Activated naive CD8-positive, alpha-beta T cell (primary cell): ENCODE results near the gene KLHDC8B.

ENCODE experiments used
- H3K27ac Mint-ChIP-seq: one replicate; pipeline ENCODE4 v1.8.0; 2021; ENCODE audit warnings: mixed read lengths
- H3K27me3 Mint-ChIP-seq: one replicate; pipeline ENCODE4 v1.8.0; 2021; ENCODE audit warnings: mixed read lengths
- H3K36me3 Mint-ChIP-seq: one replicate; pipeline ENCODE4 v1.8.0; 2021; ENCODE audit warnings: mixed read lengths
- H3K4me1 Mint-ChIP-seq: one replicate; pipeline ENCODE4 v1.8.0; 2021; ENCODE audit warnings: low read depth, mixed read lengths
- H3K4me3 Mint-ChIP-seq: one replicate; pipeline ENCODE4 v1.8.0; 2021; ENCODE audit warnings: mild to moderate bottlenecking, mixed read lengths
- H3K9me3 Mint-ChIP-seq: one replicate; pipeline ENCODE4 v1.8.0; 2021; ENCODE audit warnings: low read depth, mixed read lengths

Gene KLHDC8B

DNA sequence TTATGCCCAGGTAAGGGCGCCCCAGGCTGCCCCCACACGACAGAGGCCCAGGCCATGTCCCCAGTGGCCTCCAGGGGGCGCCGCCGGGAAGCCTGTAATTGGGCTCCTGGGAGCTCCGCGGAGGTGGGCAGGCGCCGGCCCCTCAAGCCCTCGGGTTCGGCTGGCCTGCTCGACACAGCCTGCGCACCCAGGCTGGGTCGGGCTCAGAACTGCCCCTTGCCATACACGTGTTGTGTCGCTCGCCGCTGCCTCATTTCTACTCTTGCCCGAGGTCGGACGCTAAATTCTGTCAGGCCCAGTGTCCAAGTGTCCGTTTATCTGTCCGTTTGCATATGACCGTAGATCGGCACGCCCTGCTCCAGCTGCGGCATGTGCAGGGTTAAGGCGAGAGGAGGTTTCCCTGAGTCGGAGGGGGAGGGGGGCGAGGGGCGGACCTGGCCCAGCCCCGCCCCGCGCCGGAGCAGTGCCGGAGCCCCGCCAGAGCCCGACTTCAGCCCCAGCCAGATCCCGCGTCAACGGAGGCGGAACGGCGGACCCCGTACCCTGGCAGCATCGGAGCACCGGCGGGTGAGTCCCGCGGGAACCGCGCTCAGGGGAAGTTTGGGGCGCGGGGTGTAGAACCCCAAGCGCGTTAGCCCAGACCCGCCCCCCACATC is at the start of gene KLHDC8B:
TSS of gene KLHDC8B (plus strand) at position 480 of the 656 bp plus-strand sequence. CDS start 1,172 bp downstream, outside the sequence.
- Mint-ChIP-seq H3K36me3 (no peaks in the 10 kb centered on the region), H3K27me3 (no peaks in the 10 kb centered on the region), H3K4me1 (peaks cover 20% of the 10 kb centered on the region), H3K27ac (peak within 1 kb of the TSS; percentile 84), H3K9me3 (no peaks in the 10 kb centered on the region), H3K4me3 (peak within 1 kb of the TSS; percentile 89)

DNA sequence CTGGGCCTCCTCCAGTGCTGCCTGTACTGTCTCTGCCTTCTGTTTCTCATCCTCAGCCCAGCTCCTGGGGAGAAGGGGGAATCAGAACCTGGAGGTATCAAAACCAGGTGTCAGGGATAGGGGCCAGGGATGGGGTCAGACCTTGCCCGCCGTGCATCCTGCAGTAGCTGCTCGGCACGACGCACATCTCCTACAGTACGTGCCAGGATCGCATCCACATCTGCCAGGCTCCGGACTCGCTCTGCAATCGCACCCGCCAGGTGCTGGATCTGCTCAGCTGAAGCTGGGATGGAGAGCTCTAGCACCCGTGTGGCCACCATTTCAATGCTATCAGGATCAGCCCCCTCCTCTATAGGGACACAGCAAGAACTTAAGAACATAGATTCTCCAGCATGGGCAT is 49.4 kb upstream of the KLHDC8B start:
- no peaks in the 10 kb centered on the region for H3K9me3 Mint-ChIP-seq
- H3K4me3 Mint-ChIP-seq: peak overlapping the region; percentile 59
- no peaks in the 10 kb centered on the region for H3K36me3 Mint-ChIP-seq
- H3K27me3 Mint-ChIP-seq: no peaks in the 10 kb centered on the region
- H3K27ac Mint-ChIP-seq: peak overlapping the region; percentile 87
- H3K4me1 Mint-ChIP-seq: peaks cover 19% of the 10 kb centered on the region

DNA sequence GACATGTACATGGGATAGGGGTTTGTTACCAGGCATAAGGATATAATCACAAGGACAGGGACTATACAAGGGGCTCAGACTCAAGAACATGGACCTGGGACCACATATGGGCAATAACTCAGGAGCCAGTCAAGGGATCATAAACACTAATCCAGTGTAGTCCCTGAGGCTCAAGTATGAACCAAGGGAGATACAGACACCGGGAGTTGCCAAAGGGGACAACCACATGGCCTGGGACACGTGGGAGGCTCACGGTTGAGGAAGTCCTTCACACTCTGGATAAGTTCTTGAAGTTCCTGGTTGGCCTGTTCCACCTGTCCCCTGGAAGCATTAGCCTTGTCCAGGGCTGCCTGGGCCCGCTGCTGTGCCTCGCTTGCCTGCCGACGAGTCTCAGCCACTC is 48.9 kb upstream of the KLHDC8B start:
- Mint-ChIP-seq H3K4me3 (peak overlapping the region; percentile 59), H3K9me3 (no peaks in the 10 kb centered on the region), H3K36me3 (no peaks in the 10 kb centered on the region), H3K4me1 (peaks cover 17% of the 10 kb centered on the region), H3K27ac (peak overlapping the region; percentile 87), H3K27me3 (no peaks in the 10 kb centered on the region)

DNA sequence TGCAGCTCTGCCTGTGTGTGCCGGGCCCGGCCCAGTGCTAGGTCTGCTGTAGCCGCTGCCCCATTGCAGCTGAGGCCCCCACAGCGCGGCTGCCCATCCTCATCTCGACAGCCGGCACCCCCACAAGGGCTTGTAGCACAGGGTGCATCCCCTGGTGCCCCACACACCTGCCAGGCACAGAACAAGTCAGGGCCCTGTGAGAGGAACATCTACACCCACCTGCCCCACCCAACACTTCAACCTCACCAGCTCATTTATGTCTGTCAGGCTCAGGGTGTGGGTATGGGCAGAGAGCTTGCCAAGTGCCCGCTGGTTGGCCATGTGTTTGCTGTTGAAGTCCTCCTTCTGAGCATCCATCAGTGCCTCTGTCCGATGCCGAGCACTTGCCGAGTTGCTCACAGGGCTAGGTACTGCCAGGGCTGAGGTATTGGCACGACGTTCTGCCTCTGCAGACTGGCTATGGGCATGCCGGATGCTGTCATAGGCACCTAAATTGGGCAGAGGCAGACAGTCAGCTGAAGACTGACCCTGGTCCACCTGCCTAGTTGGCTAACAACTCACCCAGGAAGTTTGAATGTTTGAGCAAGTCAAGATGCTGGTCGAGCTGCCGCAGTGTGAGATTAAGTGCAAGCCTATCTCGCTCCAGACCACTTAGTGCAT is 48.4 kb upstream of the KLHDC8B start:
- Mint-ChIP-seq H3K4me3 (no peak overlapping the region), H3K4me1 (peaks cover 12% of the 10 kb centered on the region), H3K27ac (no peak overlapping the region), H3K27me3 (no peaks in the 10 kb centered on the region), H3K36me3 (no peaks in the 10 kb centered on the region), H3K9me3 (no peaks in the 10 kb centered on the region)

DNA sequence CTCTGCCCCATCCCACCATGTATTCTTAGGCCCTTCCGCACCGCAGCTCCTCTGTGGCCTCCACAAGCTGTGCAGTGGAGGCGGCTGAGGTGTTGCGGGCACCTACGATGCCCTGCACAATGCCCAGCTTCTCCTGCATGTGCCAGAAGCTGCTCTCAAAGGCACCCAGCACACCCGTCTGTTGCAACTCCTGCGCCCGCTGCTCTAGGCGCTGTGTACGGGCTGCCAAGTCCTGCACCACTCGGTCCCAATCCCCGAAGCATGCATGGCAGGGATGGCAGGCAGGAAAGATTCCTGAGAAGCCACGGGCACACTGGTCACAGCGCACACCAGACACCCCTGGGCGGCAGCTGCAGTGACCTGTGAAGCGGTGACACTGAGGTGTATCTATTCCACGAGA is 47.7 kb upstream of the KLHDC8B start:
- no peaks in the 10 kb centered on the region for H3K36me3 Mint-ChIP-seq
- H3K4me3 Mint-ChIP-seq: no peak overlapping the region
- no peak overlapping the region for H3K27ac Mint-ChIP-seq
- H3K27me3 Mint-ChIP-seq: no peaks in the 10 kb centered on the region
- H3K9me3 Mint-ChIP-seq: no peaks in the 10 kb centered on the region
- peaks cover 11% of the 10 kb centered on the region for H3K4me1 Mint-ChIP-seq

DNA sequence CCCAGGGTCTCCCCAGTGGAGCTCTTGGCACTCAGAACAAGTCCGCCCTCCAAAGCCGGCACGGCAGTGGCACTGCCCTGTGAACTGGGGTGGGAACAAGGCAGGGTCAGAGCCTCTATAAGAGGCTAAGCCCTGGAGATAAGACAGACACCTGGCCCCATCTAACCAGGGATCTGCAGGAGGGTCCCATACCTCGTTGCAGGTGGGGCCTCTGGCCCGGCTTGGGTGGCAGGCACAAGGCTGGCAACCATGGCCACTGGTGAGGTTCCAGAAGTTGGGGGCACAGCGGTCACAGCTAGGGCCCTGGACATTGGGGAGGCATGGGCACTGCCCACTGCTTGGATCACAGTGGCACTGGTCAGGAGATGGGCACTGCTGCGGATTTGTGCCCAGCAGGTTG is 47.2 kb upstream of the KLHDC8B start:
- H3K4me3 Mint-ChIP-seq: no peak overlapping the region
- no peaks in the 10 kb centered on the region for H3K27me3 Mint-ChIP-seq
- H3K4me1 Mint-ChIP-seq: peaks cover 8% of the 10 kb centered on the region
- no peaks in the 10 kb centered on the region for H3K9me3 Mint-ChIP-seq
- H3K27ac Mint-ChIP-seq: no peak overlapping the region
- H3K36me3 Mint-ChIP-seq: no peaks in the 10 kb centered on the region

DNA sequence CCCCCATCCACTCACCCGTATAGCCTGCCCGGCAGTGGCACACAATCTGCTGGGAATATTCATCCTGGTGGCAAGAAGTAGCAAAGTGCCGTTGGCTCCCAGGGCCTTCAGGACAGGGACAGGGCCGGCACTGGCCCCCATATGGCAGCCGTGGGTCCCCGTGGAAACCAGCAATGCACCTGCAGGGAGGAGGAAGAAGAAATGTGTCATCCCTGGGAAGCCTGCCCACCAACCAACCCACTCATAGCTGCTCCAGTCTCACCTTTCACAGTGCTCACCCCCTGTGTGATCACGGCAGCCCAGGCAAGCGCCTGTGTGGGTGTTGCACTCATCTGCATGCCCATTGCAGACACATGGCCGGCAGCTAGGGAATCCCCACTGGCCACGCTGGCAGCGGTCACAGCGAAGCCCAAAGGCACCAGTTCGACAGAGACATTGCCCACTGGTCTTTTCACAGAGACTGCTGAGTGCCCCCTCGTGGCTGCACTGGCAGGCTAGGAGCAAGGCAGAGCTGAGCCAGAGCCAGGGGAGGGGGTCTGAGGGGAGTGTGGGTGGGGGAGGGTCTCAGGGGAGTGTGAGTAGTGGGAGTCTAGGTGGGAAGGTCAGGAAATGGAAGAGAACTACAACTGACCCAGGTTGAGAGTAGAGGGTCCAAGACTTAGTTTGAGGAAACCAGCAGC is 46.3 kb upstream of the KLHDC8B start:
- Mint-ChIP-seq H3K27ac (no peak overlapping the region), H3K27me3 (no peaks in the 10 kb centered on the region), H3K4me3 (no peak overlapping the region), H3K9me3 (no peaks in the 10 kb centered on the region), H3K4me1 (peaks cover 2% of the 10 kb centered on the region), H3K36me3 (no peaks in the 10 kb centered on the region)

DNA sequence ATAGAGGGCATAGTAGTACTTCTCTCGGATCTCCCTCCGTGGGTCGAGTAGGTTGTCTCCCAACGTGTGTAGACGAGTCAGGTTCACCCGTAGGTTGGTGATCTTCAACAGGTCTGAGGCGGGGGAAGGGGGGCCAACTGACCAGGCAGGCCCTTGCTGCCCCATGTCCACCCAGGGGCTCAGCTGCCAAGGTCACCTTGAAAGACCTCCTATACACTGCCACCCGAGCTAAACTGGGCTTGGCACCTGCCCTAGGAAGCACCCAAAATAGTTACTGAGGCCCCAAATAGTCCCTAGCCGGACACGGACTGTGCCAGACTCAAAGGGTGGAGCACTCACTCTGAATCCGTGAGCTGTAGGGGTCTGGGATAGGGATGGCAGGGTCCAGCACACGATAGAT is 40.4 kb upstream of the KLHDC8B start:
- Mint-ChIP-seq H3K4me1 (peaks cover 2% of the 10 kb centered on the region), H3K27me3 (peaks cover 10% of the 10 kb centered on the region), H3K4me3 (no peak overlapping the region), H3K27ac (no peak overlapping the region), H3K9me3 (no peaks in the 10 kb centered on the region), H3K36me3 (no peaks in the 10 kb centered on the region)

DNA sequence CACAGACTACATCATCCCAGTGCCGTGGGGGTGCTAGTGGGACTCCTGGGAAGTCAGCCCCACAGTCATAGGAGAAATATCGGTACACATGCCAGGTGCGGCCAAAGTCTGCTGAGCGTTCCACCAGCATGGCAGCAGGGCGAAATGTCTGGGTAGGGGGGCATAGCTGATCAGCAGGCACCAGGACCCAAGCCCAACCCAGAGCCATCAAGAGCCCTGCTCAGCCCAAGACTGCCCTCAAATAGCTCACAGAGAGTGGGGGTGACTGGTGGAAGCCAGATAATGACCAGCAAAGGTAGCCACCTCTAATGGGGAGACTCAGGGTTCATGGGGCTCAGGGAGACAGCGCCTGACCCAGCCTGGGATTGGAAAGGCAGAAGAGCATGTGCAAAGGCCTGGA is 39.8 kb upstream of the KLHDC8B start:
- Mint-ChIP-seq H3K36me3 (no peaks in the 10 kb centered on the region), H3K27me3 (peaks cover 10% of the 10 kb centered on the region), H3K27ac (no peak overlapping the region), H3K4me1 (peaks cover 2% of the 10 kb centered on the region), H3K9me3 (no peaks in the 10 kb centered on the region), H3K4me3 (no peak overlapping the region)

DNA sequence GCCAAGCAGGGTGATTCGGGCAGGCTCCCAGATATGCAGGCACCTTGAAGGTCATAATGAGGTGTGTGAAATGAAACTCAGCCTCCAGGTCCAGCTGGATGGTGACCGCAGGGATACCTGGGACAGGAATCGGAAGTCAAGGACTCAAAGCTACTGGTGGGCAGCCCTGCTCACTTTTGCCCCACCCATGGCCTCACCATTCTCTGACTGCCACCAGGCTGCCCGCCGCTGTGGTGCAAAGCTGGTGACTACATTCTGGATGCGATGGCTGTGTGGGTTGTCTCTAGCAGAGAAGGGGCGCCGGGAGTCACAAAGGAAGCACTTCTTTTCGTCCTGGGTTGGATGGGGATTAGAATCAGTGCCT is 39.3 kb upstream of the KLHDC8B start:
- peaks cover 2% of the 10 kb centered on the region for H3K4me1 Mint-ChIP-seq
- H3K27ac Mint-ChIP-seq: no peak overlapping the region
- peaks cover 10% of the 10 kb centered on the region for H3K27me3 Mint-ChIP-seq
- no peaks in the 10 kb centered on the region for H3K36me3 Mint-ChIP-seq
- H3K4me3 Mint-ChIP-seq: no peak overlapping the region
- no peaks in the 10 kb centered on the region for H3K9me3 Mint-ChIP-seq

DNA sequence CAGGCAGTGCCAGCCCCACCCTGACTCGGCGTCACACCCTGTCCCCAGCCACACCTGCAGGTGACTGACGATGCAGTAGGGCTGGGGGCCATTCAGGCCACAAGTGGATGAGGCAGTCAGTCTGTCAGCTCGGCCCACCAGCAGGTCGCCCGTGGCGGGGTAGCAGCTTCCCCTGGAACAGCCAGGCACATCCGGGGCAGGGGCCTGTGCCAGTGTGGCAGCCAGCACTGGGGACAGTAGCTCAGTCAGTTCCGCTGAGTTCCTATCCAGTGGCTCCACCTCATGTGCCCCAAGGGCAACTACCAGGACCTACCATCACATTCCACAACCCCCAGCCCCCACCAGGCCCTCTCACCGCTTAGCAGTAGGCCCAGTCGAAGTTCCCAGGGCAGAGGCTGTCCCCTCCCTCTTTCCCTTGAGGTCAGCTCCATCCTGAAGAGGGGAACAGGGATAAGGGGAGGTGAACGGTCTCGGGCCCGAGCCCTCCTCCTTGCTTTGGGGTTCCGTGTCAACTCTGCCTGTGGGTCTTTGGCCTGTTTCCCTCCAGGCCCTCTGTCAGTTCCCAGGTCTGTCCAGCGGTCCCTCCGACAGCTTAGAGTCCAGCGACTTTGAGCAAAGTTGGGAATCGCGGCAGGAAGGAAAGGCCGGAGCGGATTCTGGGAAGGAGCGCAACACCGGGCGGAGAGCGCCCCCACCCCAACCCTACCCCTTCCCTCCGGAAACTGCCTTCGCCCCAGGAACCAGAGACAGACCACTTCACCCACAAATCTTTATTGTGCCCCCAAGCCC is 38.8 kb upstream of the KLHDC8B start, which contains the start of gene LAMB2:
TSS of gene LAMB2 (minus strand) at position 614 of the 789 bp plus-strand sequence. CDS start at position 431, 183 bp downstream.
- Mint-ChIP-seq H3K4me1 (peaks cover 2% of the 10 kb centered on the region), H3K27ac (no peak within 1 kb of the TSS), H3K9me3 (no peaks in the 10 kb centered on the region), H3K4me3 (peak within 1 kb of the TSS; percentile 13), H3K27me3 (peaks cover 11% of the 10 kb centered on the region), H3K36me3 (no peaks in the 10 kb centered on the region)

DNA sequence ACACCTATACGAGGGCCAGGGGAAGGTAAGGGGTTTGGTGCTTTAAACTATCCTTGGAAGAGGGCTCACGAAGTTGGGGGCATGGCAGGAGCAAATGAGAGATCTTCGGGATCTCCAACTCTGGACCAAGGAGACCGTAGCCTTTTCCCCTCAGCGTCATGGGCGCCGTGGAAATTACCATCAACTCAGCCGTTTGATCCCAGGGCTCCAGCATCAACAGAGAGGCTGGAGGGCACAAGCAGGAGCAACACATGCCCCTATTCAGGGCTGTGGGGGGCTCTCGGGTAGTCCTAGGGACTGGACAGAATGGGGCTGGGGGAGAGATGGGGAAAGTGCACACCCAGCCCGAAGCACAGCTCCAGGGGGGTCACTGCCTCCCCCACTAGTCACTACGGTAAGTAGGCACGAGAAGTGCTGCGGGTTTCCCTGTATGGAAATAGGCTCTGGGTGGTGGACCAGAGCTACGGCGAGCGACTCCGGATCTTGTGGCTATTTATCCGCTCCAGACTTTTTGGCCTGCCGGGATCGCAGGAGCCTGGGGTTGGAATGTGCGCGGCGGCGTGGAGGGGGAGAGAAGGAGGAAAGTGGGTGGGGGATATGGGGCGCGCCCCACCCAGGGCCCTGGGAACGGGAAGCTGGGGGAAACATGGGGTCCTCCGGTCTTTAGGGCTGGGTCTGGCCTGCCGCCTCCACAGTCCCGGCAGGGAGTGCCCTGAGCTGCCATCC is 38.0 kb upstream of the KLHDC8B start:
- Mint-ChIP-seq H3K27me3 (peaks cover 12% of the 10 kb centered on the region), H3K4me3 (peak overlapping the region; percentile 13), H3K9me3 (no peaks in the 10 kb centered on the region), H3K4me1 (peaks cover 2% of the 10 kb centered on the region), H3K36me3 (no peaks in the 10 kb centered on the region), H3K27ac (no peak overlapping the region)

DNA sequence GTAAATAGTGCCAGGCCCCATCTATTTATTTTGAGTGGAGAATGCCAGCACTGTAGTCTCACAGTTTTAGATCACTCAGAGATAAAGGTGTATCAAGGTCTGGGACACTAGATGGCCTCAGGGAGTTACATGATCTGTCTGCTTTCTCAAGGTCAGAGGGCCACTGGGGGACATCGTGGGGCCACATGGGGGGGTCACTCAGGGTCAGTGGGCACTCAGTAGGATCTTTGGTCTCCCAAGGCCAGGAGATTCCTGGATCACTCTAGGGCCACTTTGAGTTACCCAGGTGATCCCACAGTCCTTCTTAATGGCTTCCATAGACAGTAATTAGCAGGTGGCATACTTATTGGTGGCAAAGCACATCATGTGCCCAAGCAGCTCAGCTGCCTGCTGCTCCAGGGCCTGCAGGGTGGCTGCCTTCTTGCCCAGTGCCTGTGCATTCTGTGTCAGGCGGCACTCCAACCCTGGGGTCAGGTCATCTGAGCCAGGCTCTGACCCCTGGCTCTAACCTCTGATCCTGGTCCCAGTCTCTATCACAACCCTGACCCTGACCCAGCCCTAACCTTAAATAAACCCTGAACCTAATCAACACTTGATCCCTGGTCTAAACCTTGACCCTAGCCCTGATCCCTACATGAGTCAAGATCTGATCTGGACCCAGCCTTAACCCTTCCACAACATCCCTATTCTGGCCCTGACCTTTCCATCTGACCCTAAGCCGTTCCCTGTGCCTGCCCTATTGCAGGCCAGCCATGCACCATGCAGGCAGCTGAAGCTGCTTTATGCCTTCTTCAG is 36.7 kb upstream of the KLHDC8B start:
- no peaks in the 10 kb centered on the region for H3K9me3 Mint-ChIP-seq
- no peaks in the 10 kb centered on the region for H3K36me3 Mint-ChIP-seq
- H3K27me3 Mint-ChIP-seq: peaks cover 12% of the 10 kb centered on the region
- peaks cover 2% of the 10 kb centered on the region for H3K4me1 Mint-ChIP-seq
- H3K27ac Mint-ChIP-seq: no peak overlapping the region
- H3K4me3 Mint-ChIP-seq: no peak overlapping the region

DNA sequence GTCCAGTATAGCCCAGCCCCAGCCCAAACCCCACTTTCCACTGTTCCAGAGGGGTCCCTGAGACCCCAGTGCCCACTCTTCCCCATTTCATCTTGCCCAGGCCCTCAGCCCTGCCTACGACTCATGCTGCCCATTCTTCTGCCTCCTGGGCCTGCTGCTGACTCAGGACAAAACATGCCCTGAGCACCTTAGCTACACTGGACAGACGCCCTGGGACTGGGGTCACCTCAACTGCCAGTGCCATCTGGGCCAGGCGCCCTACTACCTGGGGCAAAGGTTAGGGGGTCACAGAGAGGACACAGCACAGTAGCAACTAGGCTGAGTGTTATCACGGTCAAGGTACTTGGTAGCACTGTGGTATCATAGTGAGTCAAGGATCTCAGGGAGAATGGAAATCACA is 35.9 kb upstream of the KLHDC8B start:
- Mint-ChIP-seq H3K36me3 (no peaks in the 10 kb centered on the region), H3K27ac (no peak overlapping the region), H3K4me1 (peaks cover 2% of the 10 kb centered on the region), H3K27me3 (peaks cover 12% of the 10 kb centered on the region), H3K9me3 (no peaks in the 10 kb centered on the region), H3K4me3 (no peak overlapping the region)
